Measurements from ENCODE around the gene MAPK10.

Gene MAPK10

GRCh38 chr4:86356425-86357210 lies 3.2 kb downstream of the MAPK10 start:
- H3K9me3 ChIP-seq (ENCODE audit: control insufficient read depth, insufficient read depth, low read depth, low read length): no peaks in the 10 kb centered on the region
- H3K4me1 ChIP-seq (ENCODE audit: control insufficient read depth, insufficient read depth, low read length): no peaks in the 10 kb centered on the region
- no peak overlapping the region for H3K4me3 ChIP-seq (ENCODE audit: low read depth, low read length)
- ChIA-PET CTCF (no interaction called here), POLR2A (no interaction called here)
- no peak for TF ChIP-seq ZNF561 (tag by site-specific recombination; IDR thresholded peaks at IDR 0.05; ENCODE audit: borderline replicate concordance)
- TF ChIP-seq ZBTB1 (tag by site-specific recombination; IDR thresholded peaks at IDR 0.05): no peak
- no peak for TF ChIP-seq AEBP2 (tag by site-specific recombination; IDR thresholded peaks at IDR 0.05; ENCODE audit: borderline replicate concordance)
- no peak for TF ChIP-seq ZNF76 (tag by site-specific recombination; IDR thresholded peaks at IDR 0.05; ENCODE audit: borderline replicate concordance, low read depth)
- TF ChIP-seq, protein P1, sequence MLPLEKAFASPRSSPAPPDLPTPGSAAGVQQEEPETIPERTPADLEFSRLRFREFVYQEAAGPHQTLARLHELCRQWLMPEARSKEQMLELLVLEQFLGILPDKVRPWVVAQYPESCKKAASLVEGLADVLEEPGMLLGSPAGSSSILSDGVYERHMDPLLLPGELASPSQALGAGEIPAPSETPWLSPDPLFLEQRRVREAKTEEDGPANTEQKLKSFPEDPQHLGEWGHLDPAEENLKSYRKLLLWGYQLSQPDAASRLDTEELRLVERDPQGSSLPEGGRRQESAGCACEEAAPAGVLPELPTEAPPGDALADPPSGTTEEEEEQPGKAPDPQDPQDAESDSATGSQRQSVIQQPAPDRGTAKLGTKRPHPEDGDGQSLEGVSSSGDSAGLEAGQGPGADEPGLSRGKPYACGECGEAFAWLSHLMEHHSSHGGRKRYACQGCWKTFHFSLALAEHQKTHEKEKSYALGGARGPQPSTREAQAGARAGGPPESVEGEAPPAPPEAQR (tag by site-specific recombination; IDR thresholded peaks at IDR 0.05): no peak
- TF ChIP-seq TRIM28 (IDR thresholded peaks at IDR 0.05; ENCODE audit: borderline replicate concordance, low read length): no peak
- no peak for TF ChIP-seq IKZF3 (tag by site-specific recombination; IDR thresholded peaks at IDR 0.05)
- TF ChIP-seq ZNF580 (tag by site-specific recombination; IDR thresholded peaks at IDR 0.05): no peak
- TF ChIP-seq CTCF (tag by site-specific recombination; IDR thresholded peaks at IDR 0.05): no peak
- TF ChIP-seq ZNF585B (tag by site-specific recombination; IDR thresholded peaks at IDR 0.05): no peak
- no peak for TF ChIP-seq SP3 (tag by site-specific recombination; IDR thresholded peaks at IDR 0.05)
- TF ChIP-seq ZNF701 (tag by site-specific recombination; IDR thresholded peaks at IDR 0.05): no peak
- no peak for TF ChIP-seq ZBTB49 (tag by site-specific recombination; IDR thresholded peaks at IDR 0.05; ENCODE audit: low read depth)
- no peak for TF ChIP-seq PRDM6 (tag by site-specific recombination; IDR thresholded peaks at IDR 0.05)
- no peak for TF ChIP-seq ZNF311 (tag by site-specific recombination; IDR thresholded peaks at IDR 0.05; ENCODE audit: borderline replicate concordance)
- no peak for TF ChIP-seq ZNF626 (tag by site-specific recombination; IDR thresholded peaks at IDR 0.05)
- no peak for TF ChIP-seq ZBTB20 (tag by site-specific recombination; IDR thresholded peaks at IDR 0.05)
- no peak for TF ChIP-seq ZNF157 (tag by site-specific recombination; IDR thresholded peaks at IDR 0.05)
- no peak for TF ChIP-seq HOXC10 (CRISPR knock-in tag; IDR thresholded peaks at IDR 0.05)
- H3K36me3 ChIP-seq (ENCODE audit: control insufficient read depth in 2 of 2, insufficient read depth in 1 of 2, low read length in 2 of 2): no peaks in the 10 kb centered on the region
- no peak overlapping the region for H3K27ac ChIP-seq (ENCODE audit: extremely low read depth, low read depth, low read length)

Measured in HEK293 (cell line).